Peyer's patch (tissue), 4 donors: ENCODE data around the gene PRM1. TPM values are rescaled to one million over a fixed set of nuclear protein-coding genes. Genes with fewer than 3 reads are reported as not detected.

ENCODE experiments used
- DNase-seq, 3 donors: peaks; one replicate each; pipeline ENCODE4 v3.0.0-alpha.2; 2017 to 2019
- H3K27ac ChIP-seq, 4 donors: fragments of 200-600 bp; sonication (generic); one replicate each; pipeline ENCODE4 v1.5.1; 2016 to 2019
- H3K27me3 ChIP-seq, 2 donors: fragments of 200-600 bp; sonication (generic); one replicate each; pipeline ENCODE4 v1.5.1; 2019
- H3K36me3 ChIP-seq, 3 donors: fragments of 200-600 bp; sonication (generic); one replicate each; pipeline ENCODE4 v1.5.1; 2016 to 2019
- H3K4me1 ChIP-seq, 4 donors: fragments of 200-600 bp; sonication (generic); one replicate each; pipeline ENCODE4 v1.5.1; 2016 to 2019
- H3K4me3 ChIP-seq, 4 donors: fragments of 200-600 bp; sonication (generic); 1 replicate in 3 of 4; 2 replicates in 1 of 4; pipeline ENCODE4 v1.5.1; 2016 to 2019; ENCODE audit warnings: mild to moderate bottlenecking in 1 of 4
- H3K9me3 ChIP-seq, 4 donors: fragments of 200-600 bp; sonication (generic); one replicate each; pipeline ENCODE4 v1.5.1; 2016 to 2019; ENCODE audit warnings: mild to moderate bottlenecking in 1 of 4
- POLR2A ChIP-seq, 2 donors: fragments of 450-650 bp; IDR thresholded peaks; one replicate each; pipeline ENCODE4 v1.5.1; 2017; ENCODE audit warnings: antibody characterized with exemption in 2 of 2, mild to moderate bottlenecking in 2 of 2, moderate library complexity in 2 of 2
- total RNA-seq, 4 donors: library from RNA; depleted of rRNA; stranded (reverse); fragments of >200 nt; gene quantifications; one replicate each; pipeline ENCODE4 v1.1.0, GENCODE V29; 2016
- TF ChIP-seq, protein P1 (sequence below), 6 experiments: fragments of 450-650 bp in 4 of 6; fragments of 200-600 bp in 2 of 6; sonication (generic) in 1 of 6; IDR thresholded peaks; one replicate each; pipeline ENCODE4 v1.5.1; 2017 to 2019; ENCODE audit warnings: antibody characterized with exemption in 6 of 6, mild to moderate bottlenecking in 3 of 6, moderate library complexity in 1 of 6

The PRM1 gene
- total RNA-seq, 4 donors from 2014 or later = not detected

DNA sequence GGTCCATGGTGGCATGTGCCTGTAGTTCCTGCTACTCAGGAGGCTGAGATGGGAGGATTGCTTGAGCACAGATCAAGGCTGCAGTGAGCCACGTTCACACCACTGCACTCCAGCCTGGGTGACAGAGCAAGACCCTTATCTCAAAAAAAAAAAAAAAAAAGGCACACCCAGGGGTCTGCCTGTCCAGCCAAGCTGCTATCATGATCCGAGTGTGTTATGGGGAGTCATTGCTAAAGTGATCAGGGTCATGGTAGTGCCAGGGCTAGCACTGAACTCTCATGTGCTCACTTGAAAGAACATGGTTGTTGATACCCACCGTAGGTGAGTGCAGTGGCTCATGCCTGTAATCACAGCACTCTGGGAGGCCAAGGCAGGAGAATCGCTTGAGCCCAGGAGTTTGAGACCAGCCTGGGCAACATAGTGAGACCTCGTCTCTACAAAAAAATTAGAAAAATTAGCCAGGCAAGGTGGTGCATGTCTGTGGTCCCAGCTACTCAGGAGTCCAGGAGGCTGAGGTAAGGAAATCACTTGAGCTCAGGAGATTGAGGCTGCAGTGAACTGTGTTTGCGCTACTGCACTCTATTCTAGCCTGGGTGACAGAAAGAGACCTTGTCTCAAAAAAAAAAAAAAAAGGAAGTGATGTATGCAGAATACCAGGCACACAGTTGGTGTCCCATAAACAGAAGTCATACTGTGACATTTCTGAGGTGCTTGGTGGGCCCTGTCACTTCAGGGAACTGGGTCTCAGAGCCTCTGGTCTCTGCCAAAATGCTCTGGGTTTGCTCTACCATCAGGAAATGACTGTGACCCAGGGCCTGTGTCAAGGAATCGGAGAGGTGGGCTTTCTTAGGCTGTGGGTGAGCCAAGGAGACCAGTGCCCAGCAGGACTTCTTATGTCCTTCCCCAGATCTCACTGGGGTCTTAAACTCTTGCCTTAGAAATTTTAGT is 2.2 kb downstream of the PRM1 start:
- H3K36me3 ChIP-seq = no peaks in the 10 kb centered on the region
- no peaks in the 10 kb centered on the region for H3K27me3 ChIP-seq
- H3K27ac ChIP-seq = no peak overlapping the region
- no peak overlapping the region for H3K4me3 ChIP-seq
- no peaks in the 10 kb centered on the region for H3K4me1 ChIP-seq
- H3K9me3 ChIP-seq = no peaks in the 10 kb centered on the region
- TF ChIP-seq POLR2A (IDR thresholded peaks at IDR 0.05) = no peak
- TF ChIP-seq, protein P1, sequence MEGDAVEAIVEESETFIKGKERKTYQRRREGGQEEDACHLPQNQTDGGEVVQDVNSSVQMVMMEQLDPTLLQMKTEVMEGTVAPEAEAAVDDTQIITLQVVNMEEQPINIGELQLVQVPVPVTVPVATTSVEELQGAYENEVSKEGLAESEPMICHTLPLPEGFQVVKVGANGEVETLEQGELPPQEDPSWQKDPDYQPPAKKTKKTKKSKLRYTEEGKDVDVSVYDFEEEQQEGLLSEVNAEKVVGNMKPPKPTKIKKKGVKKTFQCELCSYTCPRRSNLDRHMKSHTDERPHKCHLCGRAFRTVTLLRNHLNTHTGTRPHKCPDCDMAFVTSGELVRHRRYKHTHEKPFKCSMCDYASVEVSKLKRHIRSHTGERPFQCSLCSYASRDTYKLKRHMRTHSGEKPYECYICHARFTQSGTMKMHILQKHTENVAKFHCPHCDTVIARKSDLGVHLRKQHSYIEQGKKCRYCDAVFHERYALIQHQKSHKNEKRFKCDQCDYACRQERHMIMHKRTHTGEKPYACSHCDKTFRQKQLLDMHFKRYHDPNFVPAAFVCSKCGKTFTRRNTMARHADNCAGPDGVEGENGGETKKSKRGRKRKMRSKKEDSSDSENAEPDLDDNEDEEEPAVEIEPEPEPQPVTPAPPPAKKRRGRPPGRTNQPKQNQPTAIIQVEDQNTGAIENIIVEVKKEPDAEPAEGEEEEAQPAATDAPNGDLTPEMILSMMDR (IDR thresholded peaks at IDR 0.05) = no peak
- no peak for DNase-seq

DNA sequence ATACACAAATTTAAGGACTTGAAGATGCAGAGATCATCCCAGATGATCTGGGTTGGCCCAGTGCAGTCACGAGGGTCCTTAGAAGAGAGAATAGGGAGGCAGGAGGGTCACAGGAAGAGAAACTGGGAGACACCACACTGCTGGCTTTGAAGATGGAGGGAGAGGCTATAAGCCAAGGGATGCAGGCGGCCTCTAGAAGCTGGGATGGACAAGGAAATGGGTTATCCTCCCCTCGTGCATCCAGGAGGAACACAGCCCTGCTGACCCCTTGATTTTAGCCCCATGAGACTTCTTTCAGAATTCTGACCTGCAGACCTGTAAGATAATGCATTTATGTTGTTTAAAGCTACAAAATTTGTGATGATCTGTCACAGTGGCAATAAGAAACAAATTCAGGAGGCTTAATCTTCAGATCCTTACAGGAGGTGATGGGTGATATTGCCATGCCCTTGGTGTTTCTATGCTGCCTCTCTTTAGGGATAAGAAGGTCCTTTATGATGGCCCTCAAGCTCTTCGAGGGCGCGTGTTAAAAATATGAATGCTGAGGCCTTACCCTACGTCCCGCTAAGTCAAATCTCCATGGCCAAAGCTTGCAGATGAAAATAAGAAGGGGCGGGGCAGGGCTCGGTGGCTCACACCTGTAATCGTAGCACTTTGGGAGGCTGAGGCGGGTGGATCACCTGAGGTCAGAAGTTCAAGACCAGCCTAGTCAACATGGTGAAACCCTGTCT is 3.4 kb downstream of the PRM1 start:
- Histone ChIP-seq H3K27ac (no peak overlapping the region), H3K9me3 (no peaks in the 10 kb centered on the region), H3K36me3 (no peaks in the 10 kb centered on the region), H3K4me1 (no peaks in the 10 kb centered on the region), H3K4me3 (no peak overlapping the region), H3K27me3 (no peaks in the 10 kb centered on the region)
- no peak for TF ChIP-seq POLR2A (IDR thresholded peaks at IDR 0.05)
- TF ChIP-seq, protein P1 (IDR thresholded peaks at IDR 0.05) = no peak
- DNase-seq = no peak

DNA sequence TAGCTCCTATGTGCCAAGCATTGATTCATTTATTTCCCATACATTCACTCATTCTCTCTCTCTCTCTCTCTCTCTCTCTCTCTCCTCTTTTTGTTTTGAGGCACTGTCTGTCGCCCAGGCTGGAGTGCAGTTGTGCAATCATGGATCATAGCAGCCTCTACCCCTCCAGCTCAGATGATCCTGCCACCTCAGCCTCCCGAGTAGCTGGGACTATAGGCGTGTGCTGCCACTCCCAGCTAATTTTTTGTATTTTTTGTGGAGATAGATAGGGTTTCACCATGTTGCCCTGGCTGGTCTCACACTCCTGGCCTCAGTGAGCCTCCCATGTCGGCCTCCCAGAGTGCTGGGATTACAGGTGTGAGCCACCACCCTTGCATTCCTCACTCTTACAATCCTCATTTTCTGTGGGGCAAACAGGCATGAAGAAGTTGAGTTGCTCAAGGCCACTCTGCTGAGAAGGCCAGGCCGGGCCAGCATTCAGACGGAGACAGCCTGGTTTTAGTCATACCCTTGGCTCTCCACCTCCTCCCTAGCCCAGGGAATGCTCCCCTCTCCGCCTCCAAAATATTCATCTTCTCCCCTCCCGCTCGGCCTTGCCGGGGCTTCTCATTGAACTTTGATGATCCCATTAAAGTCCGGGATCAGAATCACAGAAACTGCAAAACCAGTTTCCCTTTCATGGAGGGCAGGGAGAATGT is 4.1 kb downstream of the PRM1 start:
- no peak overlapping the region for H3K4me3 ChIP-seq
- H3K9me3 ChIP-seq = no peaks in the 10 kb centered on the region
- no peak for DNase-seq
- TF ChIP-seq POLR2A (IDR thresholded peaks at IDR 0.05) = no peak
- TF ChIP-seq, protein P1 (IDR thresholded peaks at IDR 0.05) = no peak
- H3K4me1 ChIP-seq = no peaks in the 10 kb centered on the region
- no peaks in the 10 kb centered on the region for H3K36me3 ChIP-seq
- H3K27me3 ChIP-seq = no peaks in the 10 kb centered on the region
- no peak overlapping the region for H3K27ac ChIP-seq

DNA sequence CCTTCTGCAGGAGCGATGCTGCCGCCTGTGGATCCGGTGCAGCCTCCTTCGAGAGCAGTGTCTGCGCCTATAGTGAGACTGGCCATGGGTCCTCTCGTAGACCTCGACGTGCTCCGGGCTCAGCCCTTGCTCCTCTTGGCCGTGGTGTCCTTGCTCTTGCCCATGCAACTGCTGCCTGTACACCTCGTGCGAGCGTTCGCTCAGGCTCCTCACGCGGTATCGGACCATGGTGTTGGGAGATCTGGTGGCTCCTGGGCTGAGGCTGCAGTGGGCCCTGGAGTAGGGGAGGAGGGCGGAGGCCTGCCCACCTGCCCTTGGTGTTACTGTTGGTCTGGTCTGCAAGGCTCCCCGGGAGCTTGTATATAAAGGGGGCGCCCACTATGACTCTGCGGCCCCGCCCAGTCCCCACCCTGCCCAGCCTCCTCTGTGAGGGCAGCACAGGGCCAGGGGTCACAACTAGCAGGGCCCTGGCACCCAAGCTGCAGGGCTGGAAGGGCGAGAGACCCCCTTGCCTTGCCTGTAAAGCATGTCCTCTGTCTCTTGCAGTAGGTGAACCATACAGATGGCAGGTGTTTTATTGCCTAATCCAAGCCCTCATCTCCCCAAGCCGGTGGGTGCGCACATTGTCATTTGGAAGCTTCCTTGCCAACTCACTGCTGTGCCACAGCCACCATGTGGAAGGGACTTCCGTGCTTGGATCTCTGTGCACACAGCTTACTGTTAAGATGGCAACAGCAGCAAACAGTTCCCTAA is 4.8 kb downstream of the PRM1 start, which contains the start of gene PRM2:
Gene PRM2 (minus strand): TSS at position 338 of the 753 bp plus-strand sequence. CDS start 110 bp downstream, at position 228.
- no peak for TF ChIP-seq POLR2A (IDR thresholded peaks at IDR 0.05)
- TF ChIP-seq, protein P1 (IDR thresholded peaks at IDR 0.05) = no peak
- H3K36me3 ChIP-seq = no peaks in the 10 kb centered on the region
- no peak within 1 kb of the TSS for H3K4me3 ChIP-seq
- H3K4me1 ChIP-seq = no peaks in the 10 kb centered on the region
- no peak within 1 kb of the TSS for H3K27ac ChIP-seq
- H3K27me3 ChIP-seq = no peaks in the 10 kb centered on the region
- DNase-seq = no peak
- no peaks in the 10 kb centered on the region for H3K9me3 ChIP-seq

DNA sequence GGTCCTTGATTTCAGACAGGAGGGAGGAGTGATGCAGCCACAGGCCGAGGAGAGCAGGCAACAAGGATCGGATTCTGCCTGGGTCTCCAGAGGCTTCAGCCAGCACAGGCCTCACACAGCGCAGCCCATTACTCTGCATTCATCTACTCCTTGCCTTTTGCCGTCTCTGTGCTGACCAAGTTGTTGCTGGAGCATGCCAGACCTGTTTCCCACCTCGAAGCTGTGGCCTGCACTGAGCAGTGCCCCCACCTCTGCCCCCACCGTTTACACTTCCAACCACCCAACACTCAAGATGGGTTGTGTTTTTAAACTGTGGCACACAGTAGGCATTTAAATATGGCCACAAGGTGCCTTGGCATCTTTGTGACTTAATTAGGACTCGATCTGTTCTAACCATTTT is 6.2 kb downstream of the PRM1 start:
- no peaks in the 10 kb centered on the region for H3K36me3 ChIP-seq
- no peak overlapping the region for H3K4me3 ChIP-seq
- H3K27me3 ChIP-seq = no peaks in the 10 kb centered on the region
- H3K9me3 ChIP-seq = no peaks in the 10 kb centered on the region
- TF ChIP-seq POLR2A (IDR thresholded peaks at IDR 0.05) = no peak
- TF ChIP-seq, protein P1 (IDR thresholded peaks at IDR 0.05) = no peak
- no peaks in the 10 kb centered on the region for H3K4me1 ChIP-seq
- DNase-seq = no peak
- no peak overlapping the region for H3K27ac ChIP-seq
